GF-D8 (cell line): Measurements from ENCODE around the gene IHH.

Experiments used
- DNase-seq: peaks from one replicate; lab custom pipeline; 2025; lab: John Stamatoyannopoulos, UW

IHH gene

GRCh38 chr2:219060821-219061791, at the start of gene IHH:
TSS of gene IHH (minus strand) at chr2:219060921. CDS start at chr2:219060467, 454 bp downstream.
- no peak for DNase-seq

- peak; percentile 94 for DNase-seq
Measured at GRCh38 chr2:219109471-219109870, 48.8 kb upstream of the IHH start.

GRCh38 chr2:219107758-219108157, 47.0 kb upstream of the IHH start:
- no peak for DNase-seq

GRCh38 chr2:219106251-219106650, 45.5 kb upstream of the IHH start:
- no peak for DNase-seq

GRCh38 chr2:219104107-219105035, 43.6 kb upstream of the IHH start:
- DNase-seq = no peak

GRCh38 chr2:219099329-219099728, 38.6 kb upstream of the IHH start:
- DNase-seq = no peak

GRCh38 chr2:219095406-219095935, 34.8 kb upstream of the IHH start:
- no peak for DNase-seq

GRCh38 chr2:219094171-219094570, 33.5 kb upstream of the IHH start:
- no peak for DNase-seq

GRCh38 chr2:219090436-219091299, 29.9 kb upstream of the IHH start:
- DNase-seq = no peak

- DNase-seq = no peak
Measured at GRCh38 chr2:219089330-219089729, 28.6 kb upstream of the IHH start.

GRCh38 chr2:219087848-219088247, 27.1 kb upstream of the IHH start:
- no peak for DNase-seq

GRCh38 chr2:219087361-219087760, 26.6 kb upstream of the IHH start:
- DNase-seq = no peak

GRCh38 chr2:219086196-219086595, 25.5 kb upstream of the IHH start:
- peak; percentile 34 for DNase-seq

- DNase-seq = peak; percentile 23
Measured at GRCh38 chr2:219084791-219085190, 24.1 kb upstream of the IHH start.

GRCh38 chr2:219082332-219082958, 21.7 kb upstream of the IHH start:
- no peak for DNase-seq

- peak; percentile 22 for DNase-seq
Measured at GRCh38 chr2:219081701-219082331, 21.1 kb upstream of the IHH start.

GRCh38 chr2:219081096-219081495, 20.4 kb upstream of the IHH start:
- DNase-seq = no peak

GRCh38 chr2:219079417-219079816, 18.7 kb upstream of the IHH start:
- no peak for DNase-seq

- DNase-seq = no peak
Measured at GRCh38 chr2:219078951-219079350, 18.2 kb upstream of the IHH start.

- no peak for DNase-seq
Measured at GRCh38 chr2:219078126-219078525, 17.4 kb upstream of the IHH start.
